GM12801 (cell line): ENCODE measurements around the gene STXBP2.

Experiments
- TF ChIP-seq, protein P1 (sequence below): IDR thresholded peaks from one replicate; pipeline ENCODE4 v1.5.1; 2011; ENCODE audit warnings: control low read depth; ENCODE audit not compliant: insufficient read length; ENCODE audit errors: extremely low read depth

STXBP2 gene

DNA sequence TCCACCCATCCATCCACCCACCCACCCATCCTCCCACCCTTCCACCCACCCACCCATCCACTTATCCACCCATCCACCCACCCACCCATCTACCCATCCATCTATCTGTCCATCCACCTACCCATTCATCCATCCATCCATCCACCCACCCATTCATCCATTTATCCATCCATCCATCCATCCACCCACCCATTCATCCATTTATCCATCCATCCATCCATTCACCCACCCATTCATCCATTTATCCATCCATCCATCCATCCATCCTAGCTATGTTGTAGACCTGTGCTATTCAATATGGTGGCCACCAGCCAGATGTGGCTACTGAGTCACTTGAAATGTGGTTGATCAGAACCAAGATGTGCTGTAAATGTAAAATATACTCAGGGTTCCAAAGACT is 36.2 kb upstream of the STXBP2 start:
- TF ChIP-seq, protein P1, sequence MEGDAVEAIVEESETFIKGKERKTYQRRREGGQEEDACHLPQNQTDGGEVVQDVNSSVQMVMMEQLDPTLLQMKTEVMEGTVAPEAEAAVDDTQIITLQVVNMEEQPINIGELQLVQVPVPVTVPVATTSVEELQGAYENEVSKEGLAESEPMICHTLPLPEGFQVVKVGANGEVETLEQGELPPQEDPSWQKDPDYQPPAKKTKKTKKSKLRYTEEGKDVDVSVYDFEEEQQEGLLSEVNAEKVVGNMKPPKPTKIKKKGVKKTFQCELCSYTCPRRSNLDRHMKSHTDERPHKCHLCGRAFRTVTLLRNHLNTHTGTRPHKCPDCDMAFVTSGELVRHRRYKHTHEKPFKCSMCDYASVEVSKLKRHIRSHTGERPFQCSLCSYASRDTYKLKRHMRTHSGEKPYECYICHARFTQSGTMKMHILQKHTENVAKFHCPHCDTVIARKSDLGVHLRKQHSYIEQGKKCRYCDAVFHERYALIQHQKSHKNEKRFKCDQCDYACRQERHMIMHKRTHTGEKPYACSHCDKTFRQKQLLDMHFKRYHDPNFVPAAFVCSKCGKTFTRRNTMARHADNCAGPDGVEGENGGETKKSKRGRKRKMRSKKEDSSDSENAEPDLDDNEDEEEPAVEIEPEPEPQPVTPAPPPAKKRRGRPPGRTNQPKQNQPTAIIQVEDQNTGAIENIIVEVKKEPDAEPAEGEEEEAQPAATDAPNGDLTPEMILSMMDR: no peak

DNA sequence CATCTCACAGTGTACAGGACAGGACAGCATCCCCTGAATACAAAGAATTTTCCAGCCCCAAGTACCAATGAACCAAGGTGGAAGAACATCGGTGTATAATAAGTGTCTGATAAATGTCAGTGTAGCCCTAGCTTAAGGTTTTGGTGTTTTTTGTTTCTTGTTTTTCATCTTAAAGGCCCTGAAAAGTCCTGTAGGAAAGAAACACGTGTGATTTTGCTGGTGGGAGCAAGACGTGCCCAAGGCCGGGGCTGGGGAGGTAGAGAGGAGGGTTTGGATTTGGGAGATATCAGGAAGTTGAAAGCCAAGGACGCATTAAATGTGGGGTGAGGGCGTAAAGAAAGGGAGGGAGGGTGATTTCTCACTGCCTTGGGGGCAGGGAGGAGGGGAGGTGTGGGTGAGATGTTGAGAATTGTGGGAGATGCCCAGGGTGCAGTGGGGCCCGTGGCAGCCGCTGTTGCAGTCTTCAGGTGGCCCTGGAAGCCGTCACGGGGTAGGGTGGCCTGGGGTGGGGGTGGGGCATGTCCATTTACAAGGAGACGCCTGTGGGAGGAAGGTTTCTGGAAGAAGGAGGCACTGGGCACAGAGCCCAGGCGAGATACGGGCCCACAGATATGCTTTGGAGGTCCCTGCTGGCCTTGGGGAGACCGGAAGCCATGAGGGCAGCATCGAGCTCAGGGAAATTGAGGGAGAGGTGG is 34.5 kb upstream of the STXBP2 start:
- TF ChIP-seq, protein P1: no peak

DNA sequence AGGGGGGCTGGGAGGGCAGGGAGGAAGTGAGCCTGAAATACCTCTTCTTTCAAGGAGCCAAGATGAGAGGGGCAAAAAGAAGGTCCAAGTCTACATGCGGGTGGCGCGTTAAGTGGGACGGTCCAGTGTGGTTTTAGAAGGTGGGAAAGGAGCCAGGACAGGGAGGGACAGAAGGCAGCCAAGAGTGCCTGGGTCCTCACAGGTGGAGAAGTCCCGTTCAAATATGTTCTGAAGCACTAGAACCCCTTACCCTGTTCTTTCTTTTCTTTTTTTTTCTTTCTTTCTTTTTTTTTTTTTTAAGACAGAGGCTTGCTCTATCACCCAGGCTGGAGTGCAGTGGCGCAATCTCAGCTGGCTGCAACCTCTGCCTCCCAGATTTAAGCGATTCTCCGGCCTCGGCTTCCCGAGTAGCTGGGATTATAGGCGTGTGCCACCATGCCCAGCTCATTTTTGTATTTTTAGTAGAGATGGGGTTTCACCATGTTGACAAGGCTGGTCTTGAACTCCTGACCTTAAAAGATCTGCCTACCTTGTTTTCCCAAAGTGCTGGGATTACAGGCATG is 33.9 kb upstream of the STXBP2 start:
- TF ChIP-seq, protein P1: no peak

DNA sequence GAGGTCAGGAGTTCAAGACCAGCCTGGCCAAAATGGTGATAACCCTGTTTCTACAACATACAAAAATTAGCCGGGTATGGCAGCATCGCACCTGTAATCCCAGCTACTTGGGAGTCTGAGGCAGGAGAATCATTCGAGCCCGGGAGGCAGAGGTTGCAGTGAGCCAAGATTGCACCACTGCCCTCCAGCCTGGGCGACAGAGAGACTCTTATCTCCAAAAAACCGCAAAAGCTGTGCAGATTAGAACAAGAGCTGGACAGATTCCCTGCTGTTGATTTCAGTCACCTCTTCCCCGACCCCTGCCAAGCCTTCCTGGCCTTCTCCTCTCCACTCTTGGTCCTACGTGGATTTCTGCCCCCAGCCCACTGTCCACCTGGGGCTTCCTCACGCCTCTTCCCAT is 33.0 kb upstream of the STXBP2 start:
- TF ChIP-seq, protein P1: no peak

DNA sequence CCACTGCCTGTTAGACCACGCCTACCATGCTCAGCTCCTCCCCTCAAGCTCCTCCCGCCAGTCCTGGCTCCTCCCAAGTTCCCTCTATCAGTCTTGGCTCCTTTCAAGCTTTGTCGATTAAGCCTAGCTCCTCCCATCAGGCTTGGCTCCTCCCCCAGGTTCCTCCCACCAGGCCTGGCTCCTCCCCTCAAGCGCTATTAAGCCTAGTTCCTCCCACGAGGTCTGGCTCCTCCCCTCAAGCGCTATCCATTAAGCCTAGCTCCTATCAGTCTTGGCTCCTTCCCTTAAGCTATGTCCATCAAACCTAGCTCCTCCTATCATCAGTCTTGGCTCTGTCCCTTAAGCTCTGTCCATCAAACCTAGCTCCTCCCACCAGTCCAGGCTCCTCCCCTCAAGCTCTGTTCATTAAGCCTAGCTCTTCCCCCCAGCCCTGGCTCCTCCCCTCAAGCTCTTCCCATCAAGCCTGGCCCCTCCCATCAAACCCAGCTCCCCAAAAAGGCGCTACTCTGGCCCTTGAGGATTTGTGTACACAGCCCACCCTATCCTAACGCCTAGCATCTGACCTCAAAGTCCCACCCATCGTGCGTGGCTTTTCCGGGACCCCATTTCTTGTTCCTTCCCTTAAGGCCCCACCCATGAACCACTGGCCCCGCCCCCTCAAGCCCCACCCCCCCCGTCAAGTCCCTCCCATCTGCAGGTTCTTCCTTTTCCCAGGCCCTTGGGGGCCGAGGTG is 31.3 kb upstream of the STXBP2 start:
- TF ChIP-seq, protein P1: no peak

DNA sequence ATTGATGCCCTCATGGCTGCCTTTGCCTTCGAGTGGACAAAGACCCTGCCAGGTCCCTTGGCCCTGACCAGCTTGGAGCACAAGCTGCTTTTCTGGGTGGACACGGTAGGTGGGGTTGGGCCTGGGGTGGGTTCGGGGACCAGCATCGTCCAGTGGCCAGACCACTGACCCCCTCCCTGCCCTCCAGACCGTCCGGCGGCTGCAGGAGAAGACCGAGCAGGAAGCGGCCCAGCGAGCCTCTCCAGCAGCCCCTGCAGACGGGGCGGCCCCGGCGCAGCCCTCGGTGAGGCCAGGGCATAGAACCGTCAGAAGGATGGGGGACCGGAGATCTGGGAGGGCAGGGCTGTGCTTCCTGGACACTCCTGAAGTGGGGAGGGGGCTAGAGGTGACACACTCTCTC is 30.6 kb upstream of the STXBP2 start:
- TF ChIP-seq, protein P1: no peak

DNA sequence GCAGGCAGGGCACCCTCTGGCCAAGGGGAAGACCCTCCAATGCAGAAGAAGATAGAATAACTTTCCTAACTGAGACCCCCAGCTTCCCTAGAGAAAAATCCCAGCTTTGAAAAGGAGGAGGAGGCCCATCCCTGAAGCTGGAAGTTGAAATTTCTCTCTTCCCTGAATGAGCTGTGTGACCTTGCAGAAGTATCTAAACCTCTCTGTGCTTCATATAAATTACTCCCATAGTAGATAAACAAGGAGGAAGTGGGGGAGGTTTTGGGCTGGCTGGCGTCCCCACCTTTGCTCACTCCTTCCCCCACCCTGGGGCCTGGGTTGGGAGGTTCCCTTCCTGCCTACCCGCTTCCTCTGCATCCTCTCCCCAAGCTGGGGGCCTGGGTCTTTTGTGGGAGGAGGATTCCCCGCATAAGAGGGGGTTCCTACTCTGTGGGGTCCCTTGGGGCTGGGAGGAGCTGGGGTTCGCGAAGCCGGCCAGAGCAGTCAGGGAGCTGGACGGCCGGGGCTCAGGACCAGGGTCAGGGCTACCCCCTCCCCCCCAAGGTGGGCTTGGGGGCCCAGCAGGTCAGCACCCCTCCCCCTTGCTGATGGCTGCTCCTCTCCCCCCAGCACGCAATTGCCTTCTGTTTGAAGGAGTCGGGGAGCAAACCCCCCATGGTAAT is 29.6 kb upstream of the STXBP2 start:
- TF ChIP-seq, protein P1: no peak
